Karpas-422 (cell line): Measurements from ENCODE around the gene ACTL8. TPM values are rescaled to one million over a fixed set of nuclear protein-coding genes. Genes with fewer than 3 reads are reported as not detected.
A peak's percentile ranks its signal among the peaks of the same experiment; 100 is the strongest.

Experiments
- DNase-seq: peaks from one replicate; pipeline ENCODE4 v3.0.0-alpha.2; 2015
- H2AFZ ChIP-seq: fragments of 200-600 bp; sonication (generic); 2 replicates; pipeline ENCODE4 v1.6.1; 2014; ENCODE audit warnings: antibody characterized with exemption, low read length, mixed read lengths
- H3K27ac ChIP-seq: fragments of 200-600 bp; sonication (generic); 2 replicates; pipeline ENCODE4 v1.5.1; 2014; ENCODE audit warnings: mild to moderate bottlenecking, low read length, moderate library complexity
- H3K27me3 ChIP-seq: fragments of 200-600 bp; sonication (generic); 2 replicates; pipeline ENCODE4 v1.6.1; 2014; ENCODE audit warnings: low read length, mixed read lengths
- H3K36me3 ChIP-seq: fragments of 200-600 bp; sonication (generic); 2 replicates; pipeline ENCODE4 v1.6.1; 2014; ENCODE audit warnings: low read length, mixed read lengths; ENCODE audit not compliant: insufficient read depth
- H3K4me1 ChIP-seq: fragments of 200-600 bp; sonication (generic); 2 replicates; pipeline ENCODE4 v1.6.1; 2014; ENCODE audit warnings: mild to moderate bottlenecking, low read length, mixed read lengths
- H3K4me2 ChIP-seq: fragments of 200-600 bp; sonication (generic); 2 replicates; pipeline ENCODE4 v1.6.1; 2014; ENCODE audit warnings: low read length, low read depth, mild to moderate bottlenecking; ENCODE audit not compliant: poor library complexity, severe bottlenecking
- H3K4me3 ChIP-seq: fragments of 200-600 bp; sonication (generic); 2 replicates; pipeline ENCODE4 v1.5.1; 2014; ENCODE audit warnings: mild to moderate bottlenecking, antibody characterized with exemption, low read length, mixed read lengths
- H3K79me2 ChIP-seq: fragments of 200-600 bp; sonication (generic); 2 replicates; pipeline ENCODE4 v1.6.1; 2014; ENCODE audit warnings: mild to moderate bottlenecking, low read length, mixed read lengths
- H3K9ac ChIP-seq: fragments of 200-600 bp; sonication (generic); 2 replicates; pipeline ENCODE4 v1.6.0; 2014; ENCODE audit warnings: low read length
- H3K9me2 ChIP-seq: fragments of 200-600 bp; sonication (generic), shearing (Covaris generic); replicated peaks from 2 replicates; pipeline ENCODE4 v1.6.0; 2014; ENCODE audit warnings: mild to moderate bottlenecking, low read length, moderate library complexity; ENCODE audit not compliant: insufficient read depth
- H3K9me3 ChIP-seq: fragments of 300-700, 200-600 bp; sonication (generic); 2 replicates; pipeline ENCODE4 v1.6.1; 2014; ENCODE audit warnings: low read length, mixed read lengths
- H4K20me1 ChIP-seq: fragments of 200-600 bp; sonication (generic); 2 replicates; pipeline ENCODE4 v1.6.1; 2014; ENCODE audit warnings: mild to moderate bottlenecking, antibody characterized with exemption, low read length, low read depth; ENCODE audit not compliant: insufficient read depth
- total RNA-seq: library from RNA; depleted of rRNA; stranded (reverse); fragments of >200 nt; shearing (Covaris generic); gene quantifications from 2 replicates; pipeline ENCODE4 v1.2.3, GENCODE V29; 2014; ENCODE audit warnings: low replicate concordance

The ACTL8 gene
- total RNA-seq, 1 experiment from 2014 or later, result not detected

- no peaks in the 10 kb centered on the region for H3K9me3 ChIP-seq
- no peak overlapping the region for H3K27ac ChIP-seq
- H3K9me2 ChIP-seq, result no peaks in the 10 kb centered on the region
- H3K36me3 ChIP-seq, result no peaks in the 10 kb centered on the region
- H2AFZ ChIP-seq, result no peak overlapping the region
- no peak overlapping the region for H3K4me3 ChIP-seq
- H3K4me2 ChIP-seq, result no peak overlapping the region
- H3K9ac ChIP-seq, result no peak overlapping the region
- no peaks in the 10 kb centered on the region for H4K20me1 ChIP-seq
- H3K27me3 ChIP-seq, result no peaks in the 10 kb centered on the region
- DNase-seq, result no peak
- H3K79me2 ChIP-seq, result no peaks in the 10 kb centered on the region
- no peaks in the 10 kb centered on the region for H3K4me1 ChIP-seq
These were observed 70.4 kb downstream of the ACTL8 start for GRCh38 chr1:17825273-17826164.

GRCh38 chr1:17826165-17826488 lies 71.0 kb downstream of the ACTL8 start:
- no peaks in the 10 kb centered on the region for H3K4me1 ChIP-seq
- no peak overlapping the region for H3K27ac ChIP-seq
- H3K27me3 ChIP-seq, result no peaks in the 10 kb centered on the region
- no peak overlapping the region for H3K4me2 ChIP-seq
- H3K9me3 ChIP-seq, result no peaks in the 10 kb centered on the region
- no peak overlapping the region for H3K9ac ChIP-seq
- H3K36me3 ChIP-seq, result no peaks in the 10 kb centered on the region
- H3K79me2 ChIP-seq, result no peaks in the 10 kb centered on the region
- DNase-seq, result peak; percentile 77
- no peak overlapping the region for H3K4me3 ChIP-seq
- H4K20me1 ChIP-seq, result no peaks in the 10 kb centered on the region
- H3K9me2 ChIP-seq, result no peaks in the 10 kb centered on the region
- no peak overlapping the region for H2AFZ ChIP-seq

- no peak for DNase-seq
- no peaks in the 10 kb centered on the region for H3K9me2 ChIP-seq
- no peak overlapping the region for H3K4me3 ChIP-seq
- no peak overlapping the region for H2AFZ ChIP-seq
- H4K20me1 ChIP-seq, result no peaks in the 10 kb centered on the region
- H3K79me2 ChIP-seq, result no peaks in the 10 kb centered on the region
- no peaks in the 10 kb centered on the region for H3K9me3 ChIP-seq
- H3K9ac ChIP-seq, result no peak overlapping the region
- no peaks in the 10 kb centered on the region for H3K27me3 ChIP-seq
- no peak overlapping the region for H3K4me2 ChIP-seq
- H3K4me1 ChIP-seq, result no peaks in the 10 kb centered on the region
- H3K27ac ChIP-seq, result no peak overlapping the region
- H3K36me3 ChIP-seq, result no peaks in the 10 kb centered on the region
These were observed 73.9 kb downstream of the ACTL8 start for GRCh38 chr1:17828991-17829390.

- Histone ChIP-seq H3K27ac (no peak overlapping the region), H3K4me3 (no peak overlapping the region), H3K36me3 (no peaks in the 10 kb centered on the region), H3K27me3 (no peaks in the 10 kb centered on the region), H3K9ac (no peak overlapping the region), H3K9me2 (no peaks in the 10 kb centered on the region), H3K4me2 (no peak overlapping the region), H2AFZ (no peak overlapping the region), H3K79me2 (no peaks in the 10 kb centered on the region), H3K4me1 (no peaks in the 10 kb centered on the region), H4K20me1 (no peaks in the 10 kb centered on the region), H3K9me3 (no peaks in the 10 kb centered on the region)
- DNase-seq, result no peak
These were observed 74.4 kb downstream of the ACTL8 start for GRCh38 chr1:17829579-17829978.

GRCh38 chr1:17831597-17831996 lies 76.5 kb downstream of the ACTL8 start:
- Histone ChIP-seq H3K9ac (no peak overlapping the region), H3K4me2 (no peak overlapping the region), H4K20me1 (no peaks in the 10 kb centered on the region), H3K4me3 (no peak overlapping the region), H3K36me3 (no peaks in the 10 kb centered on the region), H3K27me3 (no peaks in the 10 kb centered on the region), H3K79me2 (no peaks in the 10 kb centered on the region), H3K4me1 (no peaks in the 10 kb centered on the region), H3K9me3 (no peaks in the 10 kb centered on the region), H2AFZ (no peak overlapping the region), H3K9me2 (no peaks in the 10 kb centered on the region), H3K27ac (no peak overlapping the region)
- DNase-seq, result peak; percentile 77

GRCh38 chr1:17833661-17834501 lies 78.7 kb downstream of the ACTL8 start:
- H3K36me3 ChIP-seq, result no peaks in the 10 kb centered on the region
- no peak for DNase-seq
- no peak overlapping the region for H3K4me3 ChIP-seq
- H3K9ac ChIP-seq, result no peak overlapping the region
- no peak overlapping the region for H3K27ac ChIP-seq
- H4K20me1 ChIP-seq, result no peaks in the 10 kb centered on the region
- H3K4me2 ChIP-seq, result no peak overlapping the region
- no peaks in the 10 kb centered on the region for H3K9me3 ChIP-seq
- H2AFZ ChIP-seq, result no peak overlapping the region
- H3K9me2 ChIP-seq, result no peaks in the 10 kb centered on the region
- H3K4me1 ChIP-seq, result no peaks in the 10 kb centered on the region
- H3K79me2 ChIP-seq, result no peaks in the 10 kb centered on the region
- no peaks in the 10 kb centered on the region for H3K27me3 ChIP-seq

GRCh38 chr1:17834561-17835100 lies 79.5 kb downstream of the ACTL8 start:
- Histone ChIP-seq H3K9ac (no peak overlapping the region), H3K9me3 (no peaks in the 10 kb centered on the region), H3K4me2 (no peak overlapping the region), H3K27me3 (no peaks in the 10 kb centered on the region), H3K36me3 (no peaks in the 10 kb centered on the region), H3K9me2 (no peaks in the 10 kb centered on the region), H3K4me3 (no peak overlapping the region), H3K4me1 (no peaks in the 10 kb centered on the region), H2AFZ (no peak overlapping the region), H4K20me1 (no peaks in the 10 kb centered on the region), H3K27ac (no peak overlapping the region), H3K79me2 (no peaks in the 10 kb centered on the region)
- no peak for DNase-seq
